Activated T-helper 17 cell treated with anti-CD3 and anti-CD28 coated beads, Interleukin-2, amount 50 U/mL, for 72 hours (primary cell): ENCODE data around the gene GNL2. TPM values are rescaled to one million over a fixed set of nuclear protein-coding genes. Genes with fewer than 3 reads are reported as not detected.

ENCODE experiments used
- ATAC-seq: fragments of 150-1000 bp; cut with Tn5 transposase; replicated peaks from 2 replicates; pipeline ENCODE4 v1.10.0; 2021; ENCODE audit warnings: mild to moderate bottlenecking, moderate library complexity
- H3K27ac Mint-ChIP-seq: one replicate; pipeline ENCODE4 v1.8.0; 2022; ENCODE audit warnings: mixed read lengths
- H3K27me3 Mint-ChIP-seq: one replicate; pipeline ENCODE4 v1.8.0; 2022; ENCODE audit warnings: mixed read lengths
- H3K36me3 Mint-ChIP-seq: one replicate; pipeline ENCODE4 v1.8.0; 2022; ENCODE audit warnings: low read depth, mild to moderate bottlenecking, mixed read lengths
- H3K4me1 Mint-ChIP-seq: one replicate; pipeline ENCODE4 v1.8.0; 2022; ENCODE audit warnings: mixed read lengths
- H3K4me3 Mint-ChIP-seq: one replicate; pipeline ENCODE4 v1.8.0; 2022; ENCODE audit warnings: mild to moderate bottlenecking, mixed read lengths
- H3K9me3 Mint-ChIP-seq: one replicate; pipeline ENCODE4 v1.8.0; 2022; ENCODE audit warnings: mixed read lengths
- total RNA-seq, 2 donors: library from RNA; stranded (reverse); gene quantifications; one replicate each; pipeline ENCODE4 v1.2.3, GENCODE V29; 2022

GNL2 gene
- 10 to 100 TPM; 48.8 to 76.6 TPM for total RNA-seq

DNA sequence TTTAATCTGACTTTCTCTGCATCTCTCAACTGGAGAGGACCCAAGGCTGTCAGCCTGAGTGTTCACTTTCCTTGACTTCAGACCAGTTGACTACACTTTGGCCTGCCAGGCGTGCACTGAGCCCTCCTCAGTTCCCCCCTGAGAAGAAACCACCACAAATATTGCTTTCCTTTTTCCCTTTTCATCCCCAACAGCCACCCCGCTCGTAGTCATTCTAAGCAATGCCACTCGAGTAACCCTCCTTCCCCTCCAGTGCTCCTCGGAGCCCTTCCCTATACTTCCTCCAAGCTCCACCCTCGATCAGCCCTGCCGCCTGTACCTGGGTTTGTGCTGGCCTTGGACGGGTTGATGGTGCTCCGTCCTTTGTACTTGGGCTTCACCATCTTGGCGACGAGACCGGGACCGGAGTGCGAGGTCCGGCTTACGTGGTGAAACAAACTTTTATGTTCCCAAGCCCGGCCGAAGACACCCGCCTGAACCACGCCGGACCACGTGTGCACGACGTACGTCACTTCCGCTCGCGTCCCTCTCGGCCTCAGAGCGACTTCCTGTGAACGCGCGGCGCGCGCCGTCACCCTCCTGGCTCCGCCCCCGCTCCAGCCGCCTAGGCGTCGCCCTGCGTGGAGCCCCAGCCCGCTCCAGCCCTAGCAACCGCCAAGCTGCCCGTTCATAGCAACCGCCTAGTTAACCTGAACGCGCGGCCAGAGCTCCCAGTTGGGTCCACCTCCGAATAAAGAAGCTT is at the start of gene GNL2:
GNL2 (minus strand) TSS at position 498 of the 742 bp plus-strand sequence; CDS start at position 383, 115 bp downstream.
- Mint-ChIP-seq H3K27ac (peak within 1 kb of the TSS; percentile 100), H3K27me3 (no peaks in the 10 kb centered on the region), H3K4me3 (peak within 1 kb of the TSS; percentile 100), H3K4me1 (peaks cover 19% of the 10 kb centered on the region), H3K36me3 (peaks cover 47% of the 10 kb centered on the region), H3K9me3 (no peaks in the 10 kb centered on the region)
- peak; percentile 99 for ATAC-seq

DNA sequence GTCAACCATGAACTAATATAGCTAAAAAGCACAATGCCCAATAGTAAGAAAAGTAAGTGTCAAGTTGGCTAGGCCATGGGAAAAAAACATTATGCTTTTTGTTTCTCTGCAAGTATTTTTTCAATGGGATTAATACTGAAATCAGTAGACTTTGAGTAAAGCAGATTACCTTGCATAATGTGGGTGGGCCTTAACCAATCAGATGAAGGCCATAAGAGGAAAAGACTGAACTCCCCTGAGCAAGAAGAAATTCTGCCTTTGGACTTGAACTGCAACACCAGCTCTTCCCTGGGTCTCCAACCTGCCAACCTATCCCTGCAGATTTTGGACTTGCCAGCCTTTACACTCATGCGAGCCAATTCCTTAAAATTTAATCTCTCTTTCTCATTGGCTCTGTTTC is 45.3 kb upstream of the GNL2 start:
- Mint-ChIP-seq H3K36me3 (no peaks in the 10 kb centered on the region), H3K9me3 (no peaks in the 10 kb centered on the region), H3K27me3 (peaks cover 13% of the 10 kb centered on the region), H3K4me3 (no peak overlapping the region), H3K4me1 (no peaks in the 10 kb centered on the region), H3K27ac (no peak overlapping the region)
- no peak for ATAC-seq

- no peak for ATAC-seq
Measured at GRCh38 chr1:37636435-37636834, 40.7 kb upstream of the GNL2 start.

DNA sequence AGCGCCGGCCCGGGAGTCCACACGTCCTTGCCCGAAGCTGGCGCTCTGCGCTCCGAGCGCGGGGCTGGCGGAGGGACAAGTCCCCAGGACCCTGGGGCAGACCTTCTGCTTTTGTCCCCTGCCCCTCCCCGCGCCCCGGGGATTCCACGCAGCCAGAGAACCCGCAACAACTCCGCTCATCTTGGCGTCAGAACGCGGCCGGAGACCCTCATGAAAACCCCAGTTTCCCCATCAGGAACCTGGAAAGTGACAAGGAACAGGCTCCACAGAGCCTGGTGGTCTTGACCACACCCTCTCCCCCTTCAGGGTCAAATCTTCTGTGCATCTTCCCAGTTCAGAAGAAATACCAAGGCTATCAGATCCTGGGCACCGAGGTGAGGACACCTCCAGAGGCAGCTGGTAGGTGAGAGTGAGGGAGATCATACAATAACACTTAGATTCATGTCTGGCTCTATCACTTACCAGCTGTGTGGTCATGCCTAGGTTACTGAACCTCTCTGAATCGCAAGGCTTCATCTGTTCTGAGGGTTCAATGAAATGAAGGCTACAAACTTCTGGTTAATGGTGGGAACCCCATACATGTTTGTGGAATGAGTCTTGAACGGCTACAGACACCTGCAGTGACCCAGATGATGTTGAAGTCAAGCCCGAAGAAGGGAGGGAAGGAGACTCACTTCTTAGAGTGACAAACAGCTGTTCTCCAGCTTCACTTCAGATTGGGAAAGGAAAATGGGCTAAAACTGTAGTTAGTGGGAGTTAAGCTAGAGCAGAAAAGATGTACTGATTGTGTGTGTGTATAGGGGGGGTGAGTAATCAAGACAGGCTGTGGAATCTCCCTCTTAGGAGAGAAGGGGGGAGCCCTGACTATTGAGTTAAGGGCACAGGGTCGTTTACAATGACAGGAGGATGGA is 39.5 kb upstream of the GNL2 start:
- H3K27ac Mint-ChIP-seq = no peak overlapping the region
- H3K27me3 Mint-ChIP-seq = peaks cover 43% of the 10 kb centered on the region
- no peak for ATAC-seq
- peaks cover 4% of the 10 kb centered on the region for H3K4me1 Mint-ChIP-seq
- H3K4me3 Mint-ChIP-seq = peak overlapping the region; percentile 45
- peaks cover 6% of the 10 kb centered on the region for H3K36me3 Mint-ChIP-seq
- H3K9me3 Mint-ChIP-seq = no peaks in the 10 kb centered on the region

More at GRCh38 chr1:37636435-37636834, 40.7 kb upstream of the GNL2 start:
- Mint-ChIP-seq H3K9me3 (no peaks in the 10 kb centered on the region), H3K36me3 (peaks cover 6% of the 10 kb centered on the region), H3K27ac (no peak overlapping the region), H3K4me3 (no peak overlapping the region), H3K27me3 (peaks cover 39% of the 10 kb centered on the region), H3K4me1 (peaks cover 4% of the 10 kb centered on the region)

GRCh38 chr1:37634244-37634991 is 38.7 kb upstream of the GNL2 start, which contains the start of gene RSPO1:
Gene RSPO1 (minus strand): TSS chr1:37634892. CDS start chr1:37629661, 5,231 bp downstream.
- Mint-ChIP-seq H3K27me3 (peaks cover 47% of the 10 kb centered on the region), H3K9me3 (no peaks in the 10 kb centered on the region), H3K4me1 (peaks cover 4% of the 10 kb centered on the region), H3K27ac (no peak within 1 kb of the TSS), H3K4me3 (peak within 1 kb of the TSS; percentile 45), H3K36me3 (peaks cover 6% of the 10 kb centered on the region)
- peak; percentile 7 for ATAC-seq

- no peak overlapping the region for H3K4me3 Mint-ChIP-seq
- H3K36me3 Mint-ChIP-seq = peaks cover 6% of the 10 kb centered on the region
- H3K27ac Mint-ChIP-seq = no peak overlapping the region
- peaks cover 49% of the 10 kb centered on the region for H3K27me3 Mint-ChIP-seq
- peaks cover 4% of the 10 kb centered on the region for H3K4me1 Mint-ChIP-seq
- H3K9me3 Mint-ChIP-seq = no peaks in the 10 kb centered on the region
- ATAC-seq = no peak
Measured at GRCh38 chr1:37633938-37634243, 38.2 kb upstream of the GNL2 start.

DNA sequence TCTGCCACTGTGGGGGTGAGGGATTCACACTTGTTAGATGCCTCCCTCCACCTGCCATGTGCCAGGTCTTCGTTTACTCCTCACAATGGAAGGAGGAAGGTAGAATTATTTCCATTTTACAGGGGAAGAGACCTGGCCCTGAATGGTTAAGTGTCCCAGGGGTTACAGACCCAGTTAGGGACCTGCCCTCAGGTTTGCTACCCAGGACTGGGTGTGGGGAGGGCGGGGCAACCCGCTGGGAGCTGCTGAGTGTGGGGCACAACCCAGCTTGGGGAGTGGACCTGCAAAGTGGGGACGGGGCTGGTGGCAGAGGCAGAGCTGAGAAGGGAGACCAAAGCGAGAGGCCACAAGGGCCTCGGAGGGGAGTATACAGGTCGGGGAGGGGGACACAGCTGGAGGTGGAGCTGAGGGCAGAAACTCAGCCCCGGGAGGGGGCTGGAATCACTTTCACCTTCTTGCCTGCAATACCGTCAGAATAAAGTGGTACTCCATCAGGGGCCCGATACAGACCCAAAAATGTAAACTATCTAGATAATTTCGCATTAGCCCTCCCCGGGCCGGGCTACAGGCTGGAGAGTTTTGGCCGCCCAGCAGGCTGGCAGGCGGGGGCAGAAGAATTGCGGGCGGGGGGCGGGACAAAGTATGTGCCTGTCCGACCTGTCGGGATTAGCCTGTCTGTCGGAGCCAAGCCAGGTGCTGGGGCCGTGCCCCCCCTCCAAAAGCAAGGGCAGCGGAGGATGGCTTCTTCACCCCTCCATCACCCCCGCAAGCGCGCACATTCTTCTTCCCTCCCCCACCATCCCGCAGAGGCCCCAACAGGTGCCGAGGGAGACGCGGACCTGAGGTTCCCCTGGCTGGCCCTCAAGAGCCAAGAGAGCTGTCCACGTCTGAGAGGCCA is 37.6 kb upstream of the GNL2 start:
- Mint-ChIP-seq H3K4me1 (peaks cover 4% of the 10 kb centered on the region), H3K9me3 (no peaks in the 10 kb centered on the region), H3K4me3 (peak overlapping the region; percentile 49), H3K36me3 (peaks cover 6% of the 10 kb centered on the region), H3K27ac (no peak overlapping the region), H3K27me3 (peaks cover 51% of the 10 kb centered on the region)
- no peak for ATAC-seq

DNA sequence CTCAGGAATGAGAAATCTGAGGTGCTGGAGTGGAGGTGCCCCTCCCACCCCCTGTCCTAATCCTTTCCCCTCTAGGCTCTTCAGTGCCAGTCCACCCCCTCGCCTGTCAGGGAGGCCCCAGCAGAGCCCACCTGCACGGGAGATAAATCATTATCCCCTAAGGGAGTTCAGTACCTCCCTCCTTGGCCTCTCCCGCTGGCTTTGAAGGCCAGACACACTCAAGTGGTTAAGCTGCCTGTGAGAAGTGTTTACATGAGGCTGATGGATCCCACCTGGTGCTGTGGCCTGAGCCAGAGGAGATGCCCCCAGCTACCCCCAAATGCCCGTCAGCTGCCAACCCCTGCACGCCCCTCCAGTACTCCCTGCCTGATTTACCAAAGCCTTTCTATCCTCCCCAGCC is 35.3 kb upstream of the GNL2 start:
- H3K9me3 Mint-ChIP-seq = no peaks in the 10 kb centered on the region
- H3K27me3 Mint-ChIP-seq = peaks cover 57% of the 10 kb centered on the region
- H3K36me3 Mint-ChIP-seq = peaks cover 6% of the 10 kb centered on the region
- H3K4me1 Mint-ChIP-seq = peaks cover 4% of the 10 kb centered on the region
- H3K4me3 Mint-ChIP-seq = no peak overlapping the region
- no peak overlapping the region for H3K27ac Mint-ChIP-seq
- ATAC-seq = no peak

GRCh38 chr1:37630426-37631028 is 34.8 kb upstream of the GNL2 start:
- Mint-ChIP-seq H3K27ac (no peak overlapping the region), H3K4me3 (no peak overlapping the region), H3K36me3 (peaks cover 6% of the 10 kb centered on the region), H3K9me3 (no peaks in the 10 kb centered on the region), H3K4me1 (peaks cover 4% of the 10 kb centered on the region), H3K27me3 (peaks cover 52% of the 10 kb centered on the region)
- ATAC-seq = no peak

DNA sequence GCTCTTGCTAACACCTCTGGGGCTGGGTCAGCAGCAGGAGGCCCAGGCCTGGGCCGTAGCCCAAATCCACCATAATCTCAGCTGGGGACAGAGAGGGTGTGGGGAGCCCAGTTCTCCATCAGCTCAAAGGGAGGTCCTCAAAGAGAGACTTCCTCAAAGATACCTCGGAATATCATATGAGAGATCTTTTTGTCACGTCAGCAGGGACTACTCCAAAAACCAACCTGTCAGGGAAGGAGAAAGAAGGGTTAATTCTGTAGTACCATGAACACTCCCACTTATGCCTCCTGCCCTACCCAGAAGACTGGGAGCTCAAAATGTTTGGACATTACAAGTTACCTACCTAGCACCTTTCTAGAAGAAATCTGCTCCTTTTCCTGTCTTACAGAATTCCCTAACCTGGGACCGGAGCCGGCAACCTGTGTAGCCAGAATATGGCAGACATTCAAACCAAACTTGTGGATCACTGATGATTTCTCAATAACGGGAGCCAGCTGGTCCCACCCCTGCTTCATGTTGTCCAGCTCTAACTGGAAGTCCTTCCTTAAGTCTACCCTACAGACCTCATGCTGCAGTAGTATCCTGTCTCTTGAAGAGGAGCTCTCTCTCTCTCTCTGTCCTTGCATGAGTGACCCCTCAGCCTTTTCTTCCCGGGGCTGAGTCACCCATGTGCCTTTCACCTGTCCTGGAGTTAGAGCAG is 34.1 kb upstream of the GNL2 start:
- peaks cover 6% of the 10 kb centered on the region for H3K36me3 Mint-ChIP-seq
- no peak for ATAC-seq
- H3K4me1 Mint-ChIP-seq = no peaks in the 10 kb centered on the region
- peaks cover 51% of the 10 kb centered on the region for H3K27me3 Mint-ChIP-seq
- no peak overlapping the region for H3K4me3 Mint-ChIP-seq
- H3K9me3 Mint-ChIP-seq = no peaks in the 10 kb centered on the region
- no peak overlapping the region for H3K27ac Mint-ChIP-seq

- no peaks in the 10 kb centered on the region for H3K4me1 Mint-ChIP-seq
- no peak overlapping the region for H3K4me3 Mint-ChIP-seq
- peaks cover 53% of the 10 kb centered on the region for H3K27me3 Mint-ChIP-seq
- H3K9me3 Mint-ChIP-seq = no peaks in the 10 kb centered on the region
- H3K27ac Mint-ChIP-seq = no peak overlapping the region
- H3K36me3 Mint-ChIP-seq = peaks cover 6% of the 10 kb centered on the region
- ATAC-seq = no peak
Measured at GRCh38 chr1:37629008-37629407, 33.3 kb upstream of the GNL2 start.

DNA sequence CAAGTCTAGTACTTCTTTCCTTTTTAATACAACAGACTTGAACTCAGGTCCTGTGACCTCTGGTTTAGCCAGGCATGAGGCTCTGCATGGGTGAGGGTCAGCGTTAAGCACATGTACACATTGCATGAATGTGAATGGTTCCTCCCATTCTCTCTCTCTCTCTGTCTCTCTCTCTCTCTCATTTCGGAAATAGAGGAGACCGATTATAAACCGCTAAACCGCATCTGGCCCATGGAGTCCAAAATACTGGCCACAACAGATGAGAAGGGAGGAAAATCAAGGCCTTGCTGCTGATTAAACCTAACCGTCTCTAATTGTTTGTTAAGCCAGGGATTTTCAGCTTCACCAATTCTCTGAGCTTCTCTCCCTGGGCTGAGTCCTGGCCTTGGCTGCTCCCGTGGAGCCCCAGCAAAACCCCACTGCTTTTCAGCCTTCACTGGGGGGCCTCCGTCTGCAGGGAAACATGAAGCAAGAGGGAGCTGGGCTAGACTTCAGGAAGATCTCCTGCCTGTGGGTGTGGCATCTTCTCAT is 32.4 kb upstream of the GNL2 start:
- Mint-ChIP-seq H3K27ac (no peak overlapping the region), H3K4me3 (no peak overlapping the region), H3K4me1 (no peaks in the 10 kb centered on the region), H3K36me3 (peaks cover 5% of the 10 kb centered on the region), H3K9me3 (no peaks in the 10 kb centered on the region), H3K27me3 (peaks cover 50% of the 10 kb centered on the region)
- ATAC-seq = no peak

GRCh38 chr1:37622131-37622530 is 26.4 kb upstream of the GNL2 start:
- Mint-ChIP-seq H3K36me3 (no peaks in the 10 kb centered on the region), H3K4me3 (no peak overlapping the region), H3K27ac (no peak overlapping the region), H3K4me1 (peaks cover 3% of the 10 kb centered on the region), H3K27me3 (peaks cover 35% of the 10 kb centered on the region), H3K9me3 (no peaks in the 10 kb centered on the region)
- no peak for ATAC-seq
